ENCODE results near the gene RPL31. TPM values are rescaled to one million over a fixed set of nuclear protein-coding genes. Genes with fewer than 3 reads are reported as not detected.

The RPL31 gene
- total RNA-seq, 2 experiments from 2014 or later = 1,127 to 1,501 TPM

- H3K27ac Mint-ChIP-seq = no peak overlapping the region
- ChIA-PET CTCF (interaction anchor here (0.8 kb wide), 1 partner anchor 370 kb away, joined by 3 read pairs; no protein-coding TSS in a partner anchor), POLR2A (no interaction called here)
- H3K27me3 Mint-ChIP-seq = no peaks in the 10 kb centered on the region
- no peaks in the 10 kb centered on the region for H3K9me3 Mint-ChIP-seq
- no peak for DNase-seq
- no peak overlapping the region for H3K4me3 Mint-ChIP-seq
- H3K36me3 Mint-ChIP-seq (ENCODE audit: low read depth) = no peaks in the 10 kb centered on the region
- H3K4me1 Mint-ChIP-seq = no peaks in the 10 kb centered on the region
These were observed 22.0 kb upstream of the RPL31 start for GRCh38 chr2:100980046-100980445.

- Mint-ChIP-seq H3K9me3 (no peaks in the 10 kb centered on the region), H3K27ac (no peak overlapping the region), H3K27me3 (no peaks in the 10 kb centered on the region), H3K4me3 (no peak overlapping the region), H3K4me1 (no peaks in the 10 kb centered on the region), H3K36me3 (ENCODE audit: low read depth) (no peaks in the 10 kb centered on the region)
- ChIA-PET CTCF (no interaction called here), POLR2A (no interaction called here)
- DNase-seq = no peak
These were observed 21.1 kb upstream of the RPL31 start for GRCh38 chr2:100981011-100981410.

- H3K27me3 Mint-ChIP-seq = no peaks in the 10 kb centered on the region
- no peaks in the 10 kb centered on the region for H3K9me3 Mint-ChIP-seq
- H3K4me3 Mint-ChIP-seq = no peak overlapping the region
- ChIA-PET POLR2A (no interaction called here), CTCF (interaction anchor here (0.8 to 1.2 kb wide), 3 partner anchors 101 to 372 kb away, joined by 3 to 4 read pairs (median 3); no protein-coding TSS in a partner anchor)
- no peak for DNase-seq
- H3K4me1 Mint-ChIP-seq = no peaks in the 10 kb centered on the region
- no peak overlapping the region for H3K27ac Mint-ChIP-seq
- H3K36me3 Mint-ChIP-seq (ENCODE audit: low read depth) = no peaks in the 10 kb centered on the region
These were observed 19.6 kb upstream of the RPL31 start for GRCh38 chr2:100982431-100982861.

- Mint-ChIP-seq H3K9me3 (no peaks in the 10 kb centered on the region), H3K36me3 (ENCODE audit: low read depth) (no peaks in the 10 kb centered on the region), H3K27ac (no peak overlapping the region), H3K27me3 (no peaks in the 10 kb centered on the region), H3K4me1 (no peaks in the 10 kb centered on the region), H3K4me3 (no peak overlapping the region)
- ChIA-PET POLR2A (no interaction called here), CTCF (interaction anchor here (0.7 to 1.2 kb wide), 4 partner anchors 102 to 375 kb away, joined by 3 to 4 read pairs (median 3); no protein-coding TSS in a partner anchor)
- no peak for DNase-seq
These were observed 18.9 kb upstream of the RPL31 start for GRCh38 chr2:100983201-100983600.

GRCh38 chr2:100983684-100984310, 18.3 kb upstream of the RPL31 start:
- H3K27ac Mint-ChIP-seq = no peak overlapping the region
- H3K4me3 Mint-ChIP-seq = no peak overlapping the region
- CTCF ChIA-PET = no interaction called here

GRCh38 chr2:100984892-100985307, 17.2 kb upstream of the RPL31 start:
- H3K27me3 Mint-ChIP-seq = no peaks in the 10 kb centered on the region
- no peak overlapping the region for H3K4me3 Mint-ChIP-seq
- H3K4me1 Mint-ChIP-seq = no peaks in the 10 kb centered on the region
- CTCF ChIA-PET = interaction anchor here (1.2 kb wide), 1 partner anchor 390 kb away, joined by 3 read pairs; no protein-coding TSS in a partner anchor
- no peaks in the 10 kb centered on the region for H3K36me3 Mint-ChIP-seq (ENCODE audit: low read depth)
- peak; percentile 81 for DNase-seq
- H3K27ac Mint-ChIP-seq = no peak overlapping the region
- no peaks in the 10 kb centered on the region for H3K9me3 Mint-ChIP-seq
- POLR2A ChIA-PET = no interaction called here

More at GRCh38 chr2:100983684-100984310, 18.3 kb upstream of the RPL31 start:
- H3K9me3 Mint-ChIP-seq = no peaks in the 10 kb centered on the region
- no peaks in the 10 kb centered on the region for H3K27me3 Mint-ChIP-seq
- DNase-seq = no peak
- H3K4me1 Mint-ChIP-seq = no peaks in the 10 kb centered on the region
- POLR2A ChIA-PET = no interaction called here
- H3K36me3 Mint-ChIP-seq (ENCODE audit: low read depth) = no peaks in the 10 kb centered on the region

GRCh38 chr2:100986157-100986556, 15.9 kb upstream of the RPL31 start:
- H3K9me3 Mint-ChIP-seq = no peaks in the 10 kb centered on the region

GRCh38 chr2:100987536-100987935, 14.6 kb upstream of the RPL31 start:
- ChIA-PET POLR2A (interaction anchor here (0.6 kb wide), 1 partner anchor 211 kb away, joined by 5 read pairs; no protein-coding TSS in a partner anchor), CTCF (interaction anchor here (0.9 to 2.8 kb wide), 3 partner anchors 15 to 378 kb away, joined by 3 to 6 read pairs (median 6); partner anchors contain the start of gene RPL31)
- H3K27me3 Mint-ChIP-seq = no peaks in the 10 kb centered on the region
- no peaks in the 10 kb centered on the region for H3K36me3 Mint-ChIP-seq (ENCODE audit: low read depth)
- no peak overlapping the region for H3K4me3 Mint-ChIP-seq
- H3K9me3 Mint-ChIP-seq = no peaks in the 10 kb centered on the region
- no peak for DNase-seq
- peaks cover 2% of the 10 kb centered on the region for H3K4me1 Mint-ChIP-seq
- no peak overlapping the region for H3K27ac Mint-ChIP-seq

More at GRCh38 chr2:100986157-100986556, 15.9 kb upstream of the RPL31 start:
- ChIA-PET POLR2A (no interaction called here), CTCF (no interaction called here)
- Mint-ChIP-seq H3K4me1 (no peaks in the 10 kb centered on the region), H3K4me3 (no peak overlapping the region), H3K27ac (no peak overlapping the region), H3K36me3 (ENCODE audit: low read depth) (no peaks in the 10 kb centered on the region), H3K27me3 (no peaks in the 10 kb centered on the region)
- DNase-seq = no peak

GRCh38 chr2:100987974-100988373, 14.1 kb upstream of the RPL31 start:
- H3K4me1 Mint-ChIP-seq = peaks cover 2% of the 10 kb centered on the region
- no peak overlapping the region for H3K27ac Mint-ChIP-seq
- H3K36me3 Mint-ChIP-seq (ENCODE audit: low read depth) = no peaks in the 10 kb centered on the region
- DNase-seq = no peak
- H3K4me3 Mint-ChIP-seq = no peak overlapping the region
- ChIA-PET CTCF (interaction anchor here (0.9 to 2.8 kb wide), 3 partner anchors 15 to 378 kb away, joined by 3 to 6 read pairs (median 6); partner anchors contain the start of gene RPL31), POLR2A (interaction anchor here (0.6 kb wide), 1 partner anchor 210 kb away, joined by 5 read pairs; no protein-coding TSS in a partner anchor)
- H3K27me3 Mint-ChIP-seq = no peaks in the 10 kb centered on the region
- H3K9me3 Mint-ChIP-seq = no peaks in the 10 kb centered on the region

- POLR2A ChIA-PET = no interaction called here
- no peaks in the 10 kb centered on the region for H3K27me3 Mint-ChIP-seq
- peaks cover 2% of the 10 kb centered on the region for H3K4me1 Mint-ChIP-seq
- H3K27ac Mint-ChIP-seq = no peak overlapping the region
- DNase-seq = no peak
- CTCF ChIA-PET = interaction anchor here (1.7 to 2.8 kb wide), 2 partner anchors 14 to 379 kb away, joined by 6 read pairs; partner anchors contain the start of gene RPL31
- no peaks in the 10 kb centered on the region for H3K36me3 Mint-ChIP-seq (ENCODE audit: low read depth)
- no peaks in the 10 kb centered on the region for H3K9me3 Mint-ChIP-seq
- H3K4me3 Mint-ChIP-seq = no peak overlapping the region
These were observed 13.3 kb upstream of the RPL31 start for GRCh38 chr2:100988630-100989417.

- Mint-ChIP-seq H3K36me3 (ENCODE audit: low read depth) (no peaks in the 10 kb centered on the region), H3K27me3 (no peaks in the 10 kb centered on the region), H3K9me3 (no peaks in the 10 kb centered on the region), H3K4me1 (peaks cover 2% of the 10 kb centered on the region), H3K27ac (no peak overlapping the region), H3K4me3 (no peak overlapping the region)
- POLR2A ChIA-PET = no interaction called here
- DNase-seq = no peak
- CTCF ChIA-PET = interaction anchor here (2.8 kb wide), 1 partner anchor 13 kb away, joined by 6 read pairs; the partner anchor contains the start of gene RPL31
These were observed 12.4 kb upstream of the RPL31 start for GRCh38 chr2:100989666-100990065.

GRCh38 chr2:100990166-100990565, 11.9 kb upstream of the RPL31 start:
- ChIA-PET CTCF (no interaction called here), POLR2A (no interaction called here)
- no peaks in the 10 kb centered on the region for H3K36me3 Mint-ChIP-seq (ENCODE audit: low read depth)
- H3K9me3 Mint-ChIP-seq = no peaks in the 10 kb centered on the region
- no peak for DNase-seq
- no peak overlapping the region for H3K27ac Mint-ChIP-seq
- H3K27me3 Mint-ChIP-seq = no peaks in the 10 kb centered on the region
- H3K4me3 Mint-ChIP-seq = no peak overlapping the region
- H3K4me1 Mint-ChIP-seq = peaks cover 2% of the 10 kb centered on the region

Data from activated CD4-positive, alpha-beta T cell treated with anti-CD3 and anti-CD28 coated beads, Interleukin-2, amount 10 ng/mL, durations not matched to agents 7 days and 5 days (primary cell).